HG03565 (cell line): ENCODE data around the gene ING3.
"Not testable (repeated sequence)": the region's sequence is repeated elsewhere in the genome, so short reads cannot be mapped to it uniquely, and the experiment has no call there.

Experiments
- ATAC-seq: cut with Tn5 transposase; IDR thresholded peaks from one replicate; pipeline ENCODE4 v1.9.1; 2021; ENCODE audit warnings: mild to moderate bottlenecking, moderate library complexity; ENCODE audit not compliant: unreplicated experiment

ING3 gene

GRCh38 chr7:121001234-121001906, 50.8 kb downstream of the ING3 start:
- ATAC-seq, result no peak

DNA sequence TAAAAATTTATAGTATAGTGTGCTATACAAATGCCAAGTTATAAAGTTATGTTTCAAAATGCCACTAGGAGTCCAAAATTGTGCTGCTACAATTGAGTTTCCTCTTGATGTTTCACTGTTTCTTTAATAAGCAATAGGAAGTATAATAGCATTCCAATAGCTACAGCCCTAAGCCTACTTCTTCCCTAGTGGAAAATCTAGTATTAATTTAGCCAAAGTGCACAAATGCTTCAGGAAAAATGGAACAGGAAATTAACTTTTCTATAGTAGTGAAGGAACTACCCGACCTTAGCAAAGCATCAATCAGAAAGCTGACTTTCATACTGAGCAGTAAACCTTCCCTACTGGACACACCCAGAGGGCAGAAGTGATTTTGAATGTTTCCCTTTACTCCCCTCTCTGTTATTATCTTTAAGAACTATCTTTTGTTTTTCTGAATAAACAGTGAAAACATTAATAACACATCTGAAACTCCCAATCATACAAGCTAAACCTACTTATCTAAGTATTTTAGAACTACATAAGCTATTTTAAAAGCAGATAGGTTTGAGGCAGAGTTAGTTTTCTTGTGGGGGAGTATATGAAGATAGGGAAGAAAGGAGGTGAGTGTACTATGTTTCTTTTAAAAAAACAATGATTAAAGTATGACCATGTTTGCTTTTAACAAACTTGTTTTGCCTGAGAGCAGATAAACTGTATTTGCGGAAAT, 51.6 kb downstream of the ING3 start:
- ATAC-seq, result no peak

DNA sequence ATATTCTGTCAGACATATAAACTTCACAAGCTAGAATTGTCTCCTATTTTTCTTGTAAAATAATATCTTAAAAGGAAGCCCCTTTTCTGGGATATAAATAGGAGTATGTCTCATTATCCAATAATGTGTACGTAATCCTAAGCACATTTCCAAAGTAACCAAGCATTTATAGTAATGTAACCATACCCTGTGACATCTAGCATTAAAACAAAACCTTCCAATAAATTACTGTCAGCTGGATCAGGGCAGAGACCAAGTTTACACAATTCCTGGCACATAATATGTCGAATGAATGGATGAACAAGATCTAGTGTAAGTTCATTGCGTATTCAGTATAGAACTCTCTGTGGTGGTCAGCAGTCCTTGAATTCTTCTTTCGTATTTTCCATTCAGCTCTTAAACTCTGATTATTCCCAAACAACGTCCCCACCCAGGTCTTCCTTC, 52.2 kb downstream of the ING3 start:
- ATAC-seq, result no peak

DNA sequence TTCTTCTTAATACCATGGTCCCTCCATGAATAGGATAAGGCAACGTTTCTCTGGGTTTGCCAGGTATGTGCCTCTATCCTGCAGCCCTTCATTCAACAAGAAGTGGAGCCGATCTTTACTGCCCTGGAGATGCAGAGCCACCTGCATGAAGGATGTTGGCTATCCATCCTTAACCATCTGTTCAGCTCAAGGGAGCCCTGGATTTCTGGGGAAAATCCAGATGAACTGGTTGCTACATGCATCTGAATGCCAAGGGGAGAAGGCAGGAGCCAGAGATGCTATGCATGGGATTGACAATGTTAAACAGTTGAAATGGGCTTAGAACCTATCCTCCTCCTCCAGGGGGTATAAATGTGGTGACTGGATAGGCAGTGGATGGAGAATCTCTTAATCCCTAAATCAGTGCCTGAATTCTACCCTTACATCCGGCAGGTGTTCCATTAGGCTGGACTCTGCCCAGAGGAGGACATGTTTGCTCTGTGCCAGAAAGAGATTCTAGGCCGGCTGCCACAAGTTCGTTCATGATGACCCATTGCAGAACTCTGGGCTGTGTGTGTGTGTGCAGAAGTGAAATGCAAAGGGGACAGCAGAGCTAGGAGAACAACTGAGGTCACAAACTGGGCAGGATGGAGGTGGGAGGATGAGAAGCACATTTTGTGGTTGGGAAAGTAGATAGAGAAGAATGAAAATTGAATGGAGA, 53.6 kb downstream of the ING3 start:
- ATAC-seq, result no peak

DNA sequence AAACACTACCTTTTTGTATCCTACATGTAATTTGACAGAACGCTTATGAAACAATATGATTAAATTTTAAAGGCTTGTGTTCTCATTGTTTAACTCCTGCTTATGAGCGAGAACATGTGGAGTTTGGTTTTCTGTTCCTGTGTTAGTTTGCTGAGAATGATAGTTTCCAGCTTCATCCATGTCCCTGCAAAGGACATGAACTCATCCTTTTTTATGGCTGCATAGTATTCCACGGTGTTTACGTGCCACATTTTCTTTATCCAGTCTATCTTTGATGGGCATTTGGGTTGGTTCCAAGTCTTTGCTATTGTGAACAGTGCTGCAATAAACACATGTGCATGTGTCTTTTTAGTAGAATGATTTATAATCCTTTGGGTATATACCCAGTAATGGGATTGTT, 54.5 kb downstream of the ING3 start:
- not testable (repeated sequence) for ATAC-seq

DNA sequence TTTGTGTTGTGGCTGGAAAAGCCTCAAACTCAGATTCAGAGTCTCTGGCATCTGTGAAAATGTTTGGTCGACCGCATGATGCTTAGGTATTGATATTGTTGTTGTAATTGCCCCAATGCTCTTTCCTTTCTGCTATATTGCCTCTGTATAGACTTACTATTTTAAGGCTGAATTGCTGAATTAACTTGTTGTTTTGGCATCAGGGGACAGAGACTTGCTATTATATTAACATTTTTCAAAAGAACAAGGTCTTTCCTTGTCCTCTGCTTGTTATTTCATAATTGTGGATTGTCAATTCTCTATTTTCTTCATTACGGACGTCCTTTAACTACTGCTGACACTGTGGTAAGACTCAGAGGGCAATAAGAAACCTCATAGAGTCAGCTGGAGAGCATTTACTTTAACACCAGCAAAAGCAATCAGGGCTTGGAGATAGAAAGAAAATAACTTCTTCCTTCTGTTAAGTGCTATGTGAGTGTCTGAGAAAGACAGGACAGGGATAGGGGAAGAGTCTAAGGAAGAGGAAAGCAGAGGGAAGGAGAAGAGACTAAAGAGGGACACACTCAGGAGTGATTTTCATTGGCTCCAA, 55.5 kb downstream of the ING3 start:
- no peak for ATAC-seq

GRCh38 chr7:121006711-121007315, 56.2 kb downstream of the ING3 start:
- ATAC-seq, result no peak

- ATAC-seq, result no peak
These were observed 58.2 kb downstream of the ING3 start for GRCh38 chr7:121008816-121009215.

- no peak for ATAC-seq
These were observed 60.8 kb downstream of the ING3 start for GRCh38 chr7:121011401-121011800.

- ATAC-seq, result no peak
These were observed 61.7 kb downstream of the ING3 start for GRCh38 chr7:121012170-121012874.

DNA sequence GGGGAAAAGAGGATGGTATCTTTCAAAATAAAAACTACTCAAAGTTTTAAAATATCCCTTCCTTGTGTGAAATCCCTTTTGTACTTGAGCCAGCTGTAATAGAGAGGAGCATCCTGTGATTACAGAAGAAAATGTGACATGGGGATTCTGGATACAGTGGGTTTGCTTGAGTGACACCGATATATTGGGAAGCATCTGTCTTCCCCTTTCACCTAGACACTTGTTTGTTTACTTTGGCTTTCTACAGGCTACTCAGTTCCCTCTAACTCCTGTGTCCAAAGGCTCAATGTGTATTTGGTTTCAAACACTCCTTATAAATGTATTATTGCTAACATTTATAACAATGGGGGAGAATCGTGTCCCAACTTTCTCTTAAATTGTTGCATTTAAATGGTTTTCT, 62.3 kb downstream of the ING3 start:
- ATAC-seq, result no peak

DNA sequence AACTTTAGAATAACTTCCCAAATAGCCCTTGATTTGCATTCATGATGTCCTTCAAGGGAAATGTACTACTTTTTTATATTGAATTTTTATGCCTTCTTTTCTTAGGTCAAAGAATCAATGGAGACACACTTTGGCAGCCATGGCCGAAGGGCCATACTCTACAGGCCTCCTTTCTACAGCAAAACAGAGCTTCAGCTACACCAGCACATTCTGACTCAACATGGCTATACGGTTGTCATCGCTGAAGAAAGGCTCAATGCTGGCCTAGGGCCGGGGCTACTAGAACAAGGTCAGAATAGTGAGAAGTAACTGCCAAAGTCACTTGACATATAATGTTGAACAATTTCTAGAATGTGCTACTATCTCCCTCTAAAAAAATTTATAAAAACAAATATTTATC, 65.0 kb downstream of the ING3 start:
- no peak for ATAC-seq

- ATAC-seq, result no peak
These were observed 66.4 kb downstream of the ING3 start for GRCh38 chr7:121016966-121017365.

DNA sequence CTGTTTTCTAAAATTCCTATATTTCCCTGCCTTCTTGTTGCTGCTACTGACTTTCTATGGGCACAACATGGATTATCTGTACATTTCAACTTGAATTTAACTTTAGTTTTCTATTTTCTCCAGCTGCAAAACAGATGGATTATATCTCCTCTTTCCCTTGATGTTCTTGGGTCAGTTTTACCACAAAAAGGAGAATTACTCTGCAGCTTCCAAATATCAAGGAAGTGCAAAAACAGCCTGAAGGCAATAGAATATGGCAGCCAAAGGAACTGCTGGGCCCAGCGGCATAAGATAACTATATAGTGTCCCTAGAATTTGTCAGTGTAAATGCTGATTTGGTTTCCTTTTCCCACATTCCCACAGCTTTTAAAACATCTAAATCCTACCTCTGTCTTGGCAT, 67.0 kb downstream of the ING3 start:
- ATAC-seq, result no peak

GRCh38 chr7:121019018-121019417, 68.4 kb downstream of the ING3 start:
- ATAC-seq, result no peak

DNA sequence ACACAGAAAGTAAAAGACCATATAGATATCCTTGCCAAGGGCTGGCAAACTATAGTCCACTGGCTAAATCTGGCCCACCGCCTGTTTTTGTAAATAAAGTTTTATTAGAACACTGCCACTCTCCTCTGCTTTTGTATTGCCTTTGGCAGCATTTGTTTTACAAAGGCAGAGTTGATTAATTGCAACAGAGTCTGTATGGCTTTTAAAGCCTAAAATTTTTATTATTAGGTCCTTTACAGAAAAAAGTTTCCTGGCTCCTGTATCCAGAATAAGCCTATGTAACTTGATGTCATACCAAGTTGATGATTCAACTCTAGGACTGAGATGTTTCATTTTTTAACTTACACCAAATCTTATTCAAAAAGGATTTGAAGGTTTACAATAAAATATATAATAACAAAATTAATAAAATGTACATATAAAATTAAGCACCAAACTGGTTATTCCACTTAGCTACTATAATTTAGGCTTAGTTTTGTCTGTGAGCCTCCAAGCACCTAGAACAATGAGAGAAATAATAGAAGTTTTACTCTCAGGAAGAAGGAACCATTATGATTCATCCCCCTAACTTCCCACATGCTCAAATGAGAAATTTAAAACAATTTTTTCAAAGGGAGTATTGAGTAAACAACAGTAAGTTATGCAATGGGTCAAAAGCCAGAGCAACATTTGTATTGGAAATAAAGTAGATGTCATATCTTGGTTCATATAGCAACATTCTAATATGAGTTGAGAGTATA, 69.8 kb downstream of the ING3 start:
- ATAC-seq, result no peak

DNA sequence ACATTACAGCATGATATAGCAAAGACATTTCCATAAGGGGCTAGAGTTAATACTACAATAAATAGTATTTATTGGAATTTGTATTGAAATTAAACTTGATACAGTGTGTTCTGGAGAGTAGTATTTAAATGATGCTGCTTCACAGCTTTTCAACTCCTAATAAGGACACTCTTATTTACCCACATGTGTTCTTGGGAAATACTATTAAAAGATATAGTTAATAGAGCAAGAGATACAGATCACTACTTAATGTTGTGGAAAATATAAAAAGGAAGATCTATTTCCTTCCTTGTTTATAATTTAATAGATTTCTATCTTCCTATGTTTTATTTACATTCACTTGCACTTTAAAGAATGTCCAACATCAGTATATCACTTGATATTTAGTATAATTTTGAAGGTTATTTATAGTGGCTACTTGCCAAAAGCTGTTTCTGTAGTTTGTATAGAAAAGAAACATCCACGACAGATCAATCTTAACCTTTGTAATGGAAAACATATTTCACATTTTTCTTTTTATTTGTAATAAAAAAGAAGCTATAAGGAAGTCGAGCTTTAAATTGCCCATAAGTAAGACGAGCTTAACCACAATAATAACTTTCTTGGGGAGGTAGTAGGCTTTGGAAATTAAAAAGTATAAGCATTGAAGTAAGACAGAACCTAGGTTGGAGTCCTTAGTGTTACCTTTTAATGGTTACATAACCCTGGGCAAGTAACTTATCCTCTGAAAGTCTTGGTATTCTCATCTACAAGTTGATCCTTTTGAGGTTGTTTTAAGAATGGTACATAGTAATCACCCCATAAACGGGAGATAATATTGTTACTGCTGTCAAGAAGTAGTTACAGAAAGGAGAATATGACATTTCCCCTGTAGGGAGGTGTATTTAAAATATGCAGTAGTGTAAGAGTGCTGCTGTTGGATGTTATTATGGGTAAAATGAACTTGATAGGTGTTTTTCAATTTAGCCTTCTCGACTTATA, 70.7 kb downstream of the ING3 start:
- ATAC-seq, result no peak

GRCh38 chr7:121023194-121023593, 72.6 kb downstream of the ING3 start:
- no peak for ATAC-seq
